SK-N-SH treated with all-trans-retinoic acid at 6 μM for 48 hours (cell line): ENCODE measurements around the gene HSPA9.

Experiments used
- ATAC-seq: fragments of 200-7000 bp; cut with Tn5 transposase; 3 replicates; pipeline ENCODE4 v1.9.1; 2020; ENCODE audit warnings: mild to moderate bottlenecking, moderate library complexity
- ARNTL ChIP-seq: fragments of 450-650 bp; formaldehyde crosslinking; IDR thresholded peaks from 2 replicates; pipeline ENCODE4 v1.5.0; 2020; ENCODE audit warnings: low read depth, mild to moderate bottlenecking, moderate library complexity, borderline replicate concordance
- BACH2 ChIP-seq: fragments of 250-450 bp; sonication (Bioruptor Pico); IDR thresholded peaks from 2 replicates; pipeline ENCODE4 v1.9.0; 2021; ENCODE audit warnings: mild to moderate bottlenecking, borderline replicate concordance
- CREB5 ChIP-seq: fragments of 250-450 bp; sonication (Bioruptor Pico); IDR thresholded peaks from 2 replicates; pipeline ENCODE4 v1.5.1; 2020; ENCODE audit warnings: low read depth, mild to moderate bottlenecking, moderate library complexity
- CSDC2 ChIP-seq: fragments of 250-450 bp; sonication (Bioruptor Pico); IDR thresholded peaks from 2 replicates; pipeline ENCODE4 v1.5.0; 2020; ENCODE audit warnings: mild to moderate bottlenecking, moderate library complexity
- CSRNP3 ChIP-seq: fragments of 250-450 bp; sonication (Bioruptor Pico); IDR thresholded peaks from 2 replicates; pipeline ENCODE4 v1.5.1; 2021; ENCODE audit warnings: mild to moderate bottlenecking, moderate library complexity
- ESRRG ChIP-seq: fragments of 250-450 bp; sonication (Bioruptor Pico); IDR thresholded peaks from 2 replicates; pipeline ENCODE4 v1.6.1; 2021; ENCODE audit warnings: mild to moderate bottlenecking
- GLIS3 ChIP-seq: fragments of 250-450 bp; sonication (Bioruptor Pico); IDR thresholded peaks from 2 replicates; pipeline ENCODE4 v1.5.0; 2020; ENCODE audit warnings: mild to moderate bottlenecking, moderate library complexity
- OSR1 ChIP-seq: fragments of 250-450 bp; sonication (Bioruptor Pico); IDR thresholded peaks from 2 replicates; pipeline ENCODE4 v1.8.0; 2022; ENCODE audit warnings: moderate library complexity, mild to moderate bottlenecking, inconsistent platforms
- PATZ1 ChIP-seq: fragments of 250-450 bp; sonication (Bioruptor Pico); IDR thresholded peaks from 2 replicates; pipeline ENCODE4 v1.8.0; 2020; ENCODE audit warnings: mild to moderate bottlenecking, moderate library complexity, borderline replicate concordance
- RARB ChIP-seq: fragments of 250-450 bp; sonication (Bioruptor Pico); IDR thresholded peaks from 2 replicates; pipeline ENCODE4 v1.8.0; 2021; ENCODE audit warnings: mild to moderate bottlenecking, moderate library complexity
- SNAI2 ChIP-seq: fragments of 250-450 bp; sonication (Bioruptor Pico); IDR thresholded peaks from 2 replicates; pipeline ENCODE4 v1.5.0; 2020; ENCODE audit warnings: mild to moderate bottlenecking, moderate library complexity
- ZC3H10 ChIP-seq: fragments of 250-450 bp; sonication (Bioruptor Pico); IDR thresholded peaks from 2 replicates; pipeline ENCODE4 v1.5.1; 2021; ENCODE audit warnings: mild to moderate bottlenecking, moderate library complexity
- ZNF70 ChIP-seq: fragments of 450-650 bp; formaldehyde crosslinking; IDR thresholded peaks from 2 replicates; pipeline ENCODE4 v1.5.0; 2020; ENCODE audit warnings: mild to moderate bottlenecking, moderate library complexity
- ZNF8 ChIP-seq: fragments of 450-650 bp; formaldehyde crosslinking; IDR thresholded peaks from 2 replicates; pipeline ENCODE4 v1.5.0; 2020; ENCODE audit warnings: mild to moderate bottlenecking, moderate library complexity
- TF ChIP-seq, protein P1 (sequence below): fragments of 250-450 bp; sonication (Bioruptor Pico); IDR thresholded peaks from 2 replicates; pipeline ENCODE4 v1.5.0; 2020; ENCODE audit warnings: mild to moderate bottlenecking, moderate library complexity
- TF ChIP-seq, protein P2 (sequence below): fragments of 250-450 bp; sonication (Bioruptor Pico); IDR thresholded peaks from 2 replicates; pipeline ENCODE4 v1.8.0; 2021; ENCODE audit warnings: low read depth, mild to moderate bottlenecking, moderate library complexity, borderline replicate concordance

Gene HSPA9

DNA sequence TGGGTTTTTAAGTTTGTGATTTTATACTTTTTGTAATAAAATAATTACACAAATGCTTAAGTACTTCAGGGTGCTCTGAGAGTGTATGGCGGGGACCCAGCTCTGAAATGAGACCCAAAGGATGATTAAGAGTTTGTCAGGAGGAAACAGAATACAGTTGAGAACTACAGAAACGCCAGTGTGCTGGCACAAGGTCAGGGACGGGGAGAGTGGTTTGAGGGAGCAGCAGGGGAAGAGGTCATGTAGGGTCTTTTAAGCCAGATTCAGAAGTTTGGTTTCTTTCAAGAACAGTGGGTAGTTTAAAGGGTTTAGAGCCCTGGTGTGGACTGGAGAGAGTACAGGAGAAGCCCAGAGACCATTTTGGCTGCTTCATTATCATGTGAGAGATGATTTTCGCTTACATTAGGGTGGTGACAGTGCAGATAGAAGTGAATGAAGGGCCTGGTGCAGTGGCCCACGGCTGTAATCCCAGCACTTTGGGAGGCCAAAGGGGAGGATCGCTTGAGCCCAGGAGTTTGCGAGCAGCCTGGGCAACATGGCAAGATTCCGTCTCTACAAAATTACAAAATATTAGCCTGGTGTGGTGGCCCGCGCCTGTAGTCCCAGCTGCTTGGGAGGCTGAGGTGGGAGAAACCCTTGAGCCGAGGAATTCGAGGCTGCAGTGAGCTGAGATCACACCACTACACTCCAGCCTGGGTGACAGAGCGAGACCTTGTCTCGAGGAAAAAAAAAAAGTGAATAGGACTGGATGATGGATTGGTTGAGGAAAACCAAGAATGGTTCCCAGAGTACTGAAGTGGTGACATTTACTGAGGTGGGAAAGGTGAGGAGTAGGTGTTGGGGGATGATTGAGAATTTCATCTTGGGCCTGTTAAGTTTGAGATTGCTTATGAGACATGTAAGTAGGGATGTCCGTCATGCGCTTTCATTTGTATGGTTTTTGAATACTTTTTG lies 30.7 kb downstream of the HSPA9 start (continued):
- TF ChIP-seq, protein P1, sequence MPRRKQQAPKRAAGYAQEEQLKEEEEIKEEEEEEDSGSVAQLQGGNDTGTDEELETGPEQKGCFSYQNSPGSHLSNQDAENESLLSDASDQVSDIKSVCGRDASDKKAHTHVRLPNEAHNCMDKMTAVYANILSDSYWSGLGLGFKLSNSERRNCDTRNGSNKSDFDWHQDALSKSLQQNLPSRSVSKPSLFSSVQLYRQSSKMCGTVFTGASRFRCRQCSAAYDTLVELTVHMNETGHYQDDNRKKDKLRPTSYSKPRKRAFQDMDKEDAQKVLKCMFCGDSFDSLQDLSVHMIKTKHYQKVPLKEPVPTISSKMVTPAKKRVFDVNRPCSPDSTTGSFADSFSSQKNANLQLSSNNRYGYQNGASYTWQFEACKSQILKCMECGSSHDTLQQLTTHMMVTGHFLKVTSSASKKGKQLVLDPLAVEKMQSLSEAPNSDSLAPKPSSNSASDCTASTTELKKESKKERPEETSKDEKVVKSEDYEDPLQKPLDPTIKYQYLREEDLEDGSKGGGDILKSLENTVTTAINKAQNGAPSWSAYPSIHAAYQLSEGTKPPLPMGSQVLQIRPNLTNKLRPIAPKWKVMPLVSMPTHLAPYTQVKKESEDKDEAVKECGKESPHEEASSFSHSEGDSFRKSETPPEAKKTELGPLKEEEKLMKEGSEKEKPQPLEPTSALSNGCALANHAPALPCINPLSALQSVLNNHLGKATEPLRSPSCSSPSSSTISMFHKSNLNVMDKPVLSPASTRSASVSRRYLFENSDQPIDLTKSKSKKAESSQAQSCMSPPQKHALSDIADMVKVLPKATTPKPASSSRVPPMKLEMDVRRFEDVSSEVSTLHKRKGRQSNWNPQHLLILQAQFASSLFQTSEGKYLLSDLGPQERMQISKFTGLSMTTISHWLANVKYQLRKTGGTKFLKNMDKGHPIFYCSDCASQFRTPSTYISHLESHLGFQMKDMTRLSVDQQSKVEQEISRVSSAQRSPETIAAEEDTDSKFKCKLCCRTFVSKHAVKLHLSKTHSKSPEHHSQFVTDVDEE (CRISPR knock-in tag), result no peak
- TF ChIP-seq GLIS3 (CRISPR knock-in tag) (no peak), OSR1 (CRISPR knock-in tag) (no peak), ESRRG (CRISPR knock-in tag) (no peak), ZC3H10 (CRISPR knock-in tag) (no peak), CREB5 (no peak), BACH2 (no peak), RARB (CRISPR knock-in tag) (no peak), CSRNP3 (CRISPR knock-in tag) (no peak), ZNF70 (CRISPR knock-in tag) (no peak)

DNA sequence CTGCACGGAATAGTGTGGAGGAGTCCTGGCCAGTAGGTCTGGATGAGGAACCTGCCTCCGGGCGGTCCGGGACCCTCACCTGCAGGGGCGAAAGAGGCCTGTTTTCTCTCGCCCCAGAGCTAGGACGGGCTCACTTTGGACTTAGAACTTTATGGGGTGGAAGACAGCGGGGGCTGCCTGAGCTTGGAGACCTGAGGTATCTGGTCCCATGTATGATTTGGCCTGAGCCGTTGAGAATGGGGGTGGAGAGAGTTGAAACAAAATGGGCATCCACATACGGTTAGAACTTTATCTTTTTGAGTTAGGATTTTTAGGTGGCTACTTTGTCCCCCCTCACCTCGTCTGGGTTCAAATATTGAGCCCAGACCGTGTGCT lies 31.5 kb downstream of the HSPA9 start:
- ATAC-seq, result peak; percentile 81
- no peak for TF ChIP-seq CSDC2 (CRISPR knock-in tag)
- TF ChIP-seq, protein P1 (CRISPR knock-in tag), result 0 out of 2 replicates have a peak, but pooled peaks have one; percentile 50

DNA sequence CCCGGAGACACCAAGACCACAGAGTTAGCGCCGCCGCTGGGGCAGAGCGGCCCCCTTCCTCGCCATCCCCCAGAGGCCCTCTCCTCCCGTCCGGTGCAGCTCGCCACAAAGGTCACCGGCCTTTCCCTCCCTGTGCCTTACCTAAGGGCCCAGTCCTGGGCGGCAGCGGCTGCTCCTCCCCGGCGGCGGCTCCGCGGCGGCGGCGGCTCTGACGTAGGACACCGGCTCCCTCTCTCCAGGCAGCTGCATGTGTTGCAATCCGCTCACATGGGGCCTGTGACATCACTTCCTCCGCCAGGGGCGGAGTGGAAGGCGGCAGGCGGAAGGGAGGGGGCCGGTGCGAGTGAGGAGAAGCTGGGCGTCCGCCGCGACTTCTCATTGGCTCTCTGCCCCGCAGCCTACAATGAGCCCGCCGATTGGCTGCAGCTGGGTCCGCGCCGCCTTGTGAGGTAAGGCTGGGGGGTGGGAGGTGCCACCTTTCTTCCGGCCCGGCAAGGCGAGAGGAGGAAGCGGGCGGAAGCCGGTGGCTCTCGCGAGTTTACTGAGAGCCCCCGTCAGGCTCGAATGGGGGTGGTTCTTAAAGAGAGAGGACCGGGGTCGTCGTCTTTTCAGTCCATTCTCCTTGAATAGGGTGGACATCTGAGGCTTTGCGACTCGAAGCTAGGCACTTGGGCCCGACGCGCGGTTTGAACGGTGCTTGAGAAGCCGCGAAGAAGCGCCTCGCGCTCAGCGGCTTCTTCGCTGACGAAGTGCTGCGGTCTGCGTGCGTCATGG lies 32.1 kb downstream of the HSPA9 start, which contains the start of gene ETF1:
TSS of gene ETF1 (minus strand) at position 281 of the 774 bp plus-strand sequence. CDS start 318 bp downstream, outside the sequence.
- no peak for TF ChIP-seq ARNTL
- peak; percentile 90 for ATAC-seq

- ATAC-seq, result peak; percentile 62
- TF ChIP-seq CREB5, result no peak
- no peak for TF ChIP-seq ZNF8
- no peak for TF ChIP-seq SNAI2 (CRISPR knock-in tag)
- no peak for TF ChIP-seq PATZ1
- TF ChIP-seq, protein P2, sequence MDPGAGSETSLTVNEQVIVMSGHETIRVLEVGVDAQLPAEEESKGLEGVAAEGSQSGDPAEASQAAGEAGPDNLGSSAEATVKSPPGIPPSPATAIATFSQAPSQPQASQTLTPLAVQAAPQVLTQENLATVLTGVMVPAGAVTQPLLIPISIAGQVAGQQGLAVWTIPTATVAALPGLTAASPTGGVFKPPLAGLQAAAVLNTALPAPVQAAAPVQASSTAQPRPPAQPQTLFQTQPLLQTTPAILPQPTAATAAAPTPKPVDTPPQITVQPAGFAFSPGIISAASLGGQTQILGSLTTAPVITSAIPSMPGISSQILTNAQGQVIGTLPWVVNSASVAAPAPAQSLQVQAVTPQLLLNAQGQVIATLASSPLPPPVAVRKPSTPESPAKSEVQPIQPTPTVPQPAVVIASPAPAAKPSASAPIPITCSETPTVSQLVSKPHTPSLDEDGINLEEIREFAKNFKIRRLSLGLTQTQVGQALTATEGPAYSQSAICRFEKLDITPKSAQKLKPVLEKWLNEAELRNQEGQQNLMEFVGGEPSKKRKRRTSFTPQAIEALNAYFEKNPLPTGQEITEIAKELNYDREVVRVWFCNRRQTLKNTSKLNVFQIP (CRISPR knock-in tag), result no peak
- TF ChIP-seq CSDC2 (CRISPR knock-in tag), result no peak
- no peak for TF ChIP-seq GLIS3 (CRISPR knock-in tag)
- no peak for TF ChIP-seq OSR1 (CRISPR knock-in tag)
- no peak for TF ChIP-seq ZNF70 (CRISPR knock-in tag)
Observed at GRCh38 chr5:138542180-138542955, 32.8 kb downstream of the HSPA9 start.
